GM18508 (cell line): ENCODE measurements around the gene KLK3.

ENCODE experiments used
- ATAC-seq: cut with Tn5 transposase; IDR thresholded peaks from one replicate; pipeline ENCODE4 v1.9.1; 2021; ENCODE audit warnings: moderate number of reproducible peaks; ENCODE audit not compliant: insufficient read depth, unreplicated experiment

The KLK3 gene

GRCh38 chr19:50830266-50831025, 24.3 kb upstream of the KLK3 start:
- no peak for ATAC-seq

GRCh38 chr19:50831026-50831396, 23.7 kb upstream of the KLK3 start:
- no peak for ATAC-seq

- no peak for ATAC-seq
Measured at GRCh38 chr19:50832666-50833065, 22.0 kb upstream of the KLK3 start.

GRCh38 chr19:50833117-50833801, 21.5 kb upstream of the KLK3 start, which contains the start of gene KLK15:
Gene KLK15, minus strand, starts transcription at chr19:50833574. Its CDS starts 2,082 bp downstream, at chr19:50831492.
- ATAC-seq, result no peak

GRCh38 chr19:50833802-50834167, 20.9 kb upstream of the KLK3 start:
- ATAC-seq, result no peak

GRCh38 chr19:50835103-50835784, 19.5 kb upstream of the KLK3 start:
- ATAC-seq, result no peak

- no peak for ATAC-seq
Measured at GRCh38 chr19:50835785-50836542, 18.8 kb upstream of the KLK3 start.

GRCh38 chr19:50836543-50837195, 18.0 kb upstream of the KLK3 start:
- ATAC-seq, result no peak

- no peak for ATAC-seq
Measured at GRCh38 chr19:50837300-50837699, 17.4 kb upstream of the KLK3 start.

- ATAC-seq, result no peak
Measured at GRCh38 chr19:50838239-50838638, 16.5 kb upstream of the KLK3 start.

- no peak for ATAC-seq
Measured at GRCh38 chr19:50839712-50840655, 14.7 kb upstream of the KLK3 start.

GRCh38 chr19:50842130-50842529, 12.6 kb upstream of the KLK3 start:
- no peak for ATAC-seq

GRCh38 chr19:50843205-50843604, 11.5 kb upstream of the KLK3 start:
- no peak for ATAC-seq

- no peak for ATAC-seq
Measured at GRCh38 chr19:50843701-50844221, 11.0 kb upstream of the KLK3 start.

- no peak for ATAC-seq
Measured at GRCh38 chr19:50844296-50844935, 10.3 kb upstream of the KLK3 start.

GRCh38 chr19:50850738-50851137, 4.0 kb upstream of the KLK3 start:
- ATAC-seq, result no peak

GRCh38 chr19:50851620-50852019, 3.1 kb upstream of the KLK3 start:
- ATAC-seq, result no peak

- no peak for ATAC-seq
Measured at GRCh38 chr19:50857366-50857765, 2.7 kb downstream of the KLK3 start.
